Smooth muscle cell (in vitro differentiated cells): ENCODE results near the gene AXL. TPM values are rescaled to one million over a fixed set of nuclear protein-coding genes. Genes with fewer than 3 reads are reported as not detected.
A peak's percentile ranks its signal among the peaks of the same experiment; 100 is the strongest.

Experiments used
- DNase-seq: peaks from one replicate; lab custom pipeline; 2025; ENCODE audit not compliant: unreplicated experiment; lab: John Stamatoyannopoulos, UW
- H2AFZ ChIP-seq: fragments of 200-600 bp; sonication (generic); 2 replicates; pipeline ENCODE4 v1.6.0; 2016; ENCODE audit warnings: antibody characterized with exemption, low read depth, mild to moderate bottlenecking
- H3F3A ChIP-seq: fragments of 200-600 bp; sonication (generic); 2 replicates; pipeline ENCODE4 v1.6.0; 2017; ENCODE audit warnings: antibody characterized with exemption, low read depth
- H3K27ac ChIP-seq: fragments of 200-600 bp; sonication (generic); 2 replicates; pipeline ENCODE4 v1.5.1; 2016; ENCODE audit warnings: low read depth, mild to moderate bottlenecking
- H3K27me3 ChIP-seq: fragments of 200-600 bp; sonication (generic); 2 replicates; pipeline ENCODE4 v1.6.1; 2016; ENCODE audit warnings: low read depth, mild to moderate bottlenecking
- H3K36me3 ChIP-seq: fragments of 200-600 bp; sonication (generic); 2 replicates; pipeline ENCODE4 v1.5.1; 2016; ENCODE audit warnings: low read depth
- H3K4me1 ChIP-seq: fragments of 200-600 bp; sonication (generic); 2 replicates; pipeline ENCODE4 v1.5.1; 2016; ENCODE audit warnings: low read depth
- H3K4me2 ChIP-seq: fragments of 200-600 bp; sonication (generic); 2 replicates; pipeline ENCODE4 v1.6.0; 2016; ENCODE audit warnings: mild to moderate bottlenecking
- H3K4me3 ChIP-seq: fragments of 200-600 bp; sonication (generic); 2 replicates; pipeline ENCODE4 v1.5.1; 2016; ENCODE audit warnings: mild to moderate bottlenecking
- H3K79me2 ChIP-seq: fragments of 200-600 bp; sonication (generic); 2 replicates; pipeline ENCODE4 v1.6.0; 2016; ENCODE audit warnings: low read depth, mild to moderate bottlenecking
- H3K9ac ChIP-seq: fragments of 200-600 bp; sonication (generic); 2 replicates; pipeline ENCODE4 v1.6.0; 2016; ENCODE audit warnings: low read depth
- H3K9me3 ChIP-seq: fragments of 200-600 bp; sonication (generic); replicated peaks from 2 replicates; pipeline ENCODE4 v1.5.1; 2016; ENCODE audit warnings: low read depth
- H4K20me1 ChIP-seq: fragments of 200-600 bp; sonication (generic); 2 replicates; pipeline ENCODE4 v1.6.0; 2016; ENCODE audit warnings: low read depth
- CTCF ChIP-seq: fragments of 200-600 bp; sonication (generic); IDR thresholded peaks from 2 replicates; pipeline ENCODE4 v1.5.1; 2017; ENCODE audit warnings: borderline replicate concordance, mild to moderate bottlenecking, antibody characterized with exemption; ENCODE audit not compliant: insufficient read depth, poor library complexity, severe bottlenecking
- WGBS: methylation state at CpG from one replicate; pipeline ENCODE4 v1.1.7; 2016; ENCODE audit warnings: low lambda C conversion rate; 5-methylcytosine and 5-hydroxymethylcytosine counted together
- polyA plus RNA-seq: library from polyadenylated mRNA; unstranded; fragments of >200 nt; fragmentation: Nextera tagmentation; extraction: Ambion mirVana; gene quantifications from 2 replicates; pipeline ENCODE4 v1.2.1, GENCODE V29; 2016
- total RNA-seq: library from RNA; depleted of rRNA; stranded (reverse); fragments of >200 nt; gene quantifications from 2 replicates; pipeline ENCODE4 v1.2.3, GENCODE V29; 2014

The AXL gene
- total and polyA plus RNA-seq, 2 experiments from 2014 or later = 16.9 to 71.2 TPM

GRCh38 chr19:41300555-41300954, 81.5 kb downstream of the AXL start:
- Histone ChIP-seq H2AFZ (no peak overlapping the region), H4K20me1 (peaks cover 53% of the 10 kb centered on the region), H3K4me3 (no peak overlapping the region), H3F3A (peaks cover 49% of the 10 kb centered on the region), H3K27ac (peak overlapping the region; percentile 99), H3K4me2 (no peak overlapping the region), H3K4me1 (no peaks in the 10 kb centered on the region), H3K36me3 (peaks cover 24% of the 10 kb centered on the region), H3K79me2 (peaks cover 9% of the 10 kb centered on the region), H3K9ac (peak overlapping the region; percentile 94), H3K9me3 (no peaks in the 10 kb centered on the region), H3K27me3 (no peaks in the 10 kb centered on the region)
- no peak for TF ChIP-seq CTCF
- WGBS = 95% methylated on average over 6 of the region's 6 CpGs
- no peak for DNase-seq

GRCh38 chr19:41302624-41303351, 83.8 kb downstream of the AXL start:
- Histone ChIP-seq H3K27ac (no peak overlapping the region), H3K4me3 (no peak overlapping the region), H3K4me2 (no peak overlapping the region), H2AFZ (no peak overlapping the region), H3K9me3 (no peaks in the 10 kb centered on the region), H3K79me2 (peaks cover 9% of the 10 kb centered on the region), H3F3A (peaks cover 41% of the 10 kb centered on the region), H3K9ac (no peak overlapping the region), H3K27me3 (no peaks in the 10 kb centered on the region), H3K36me3 (peaks cover 20% of the 10 kb centered on the region), H3K4me1 (no peaks in the 10 kb centered on the region), H4K20me1 (peaks cover 33% of the 10 kb centered on the region)
- no peak for TF ChIP-seq CTCF
- WGBS = 95% methylated on average over 21 of the region's 21 CpGs
- no peak for DNase-seq

- peaks cover 9% of the 10 kb centered on the region for H3K79me2 ChIP-seq
- no peak overlapping the region for H3K9ac ChIP-seq
- no peaks in the 10 kb centered on the region for H3K27me3 ChIP-seq
- WGBS = 98% methylated on average over 14 of the region's 14 CpGs
- H2AFZ ChIP-seq = no peak overlapping the region
- peaks cover 4% of the 10 kb centered on the region for H3K4me1 ChIP-seq
- H3K4me2 ChIP-seq = no peak overlapping the region
- peaks cover 28% of the 10 kb centered on the region for H4K20me1 ChIP-seq
- H3F3A ChIP-seq = peaks cover 45% of the 10 kb centered on the region
- DNase-seq = no peak
- no peak overlapping the region for H3K27ac ChIP-seq
- H3K36me3 ChIP-seq = peaks cover 20% of the 10 kb centered on the region
- H3K9me3 ChIP-seq = no peaks in the 10 kb centered on the region
- TF ChIP-seq CTCF = no peak
- no peak overlapping the region for H3K4me3 ChIP-seq
Measured at GRCh38 chr19:41303954-41304353, 84.9 kb downstream of the AXL start.
